ENCODE results near the gene ARF4.

The ARF4 gene

GRCh38 chr3:57575966-57576626 lies 21.0 kb downstream of the ARF4 start:
- DNase-seq, result no peak

DNA sequence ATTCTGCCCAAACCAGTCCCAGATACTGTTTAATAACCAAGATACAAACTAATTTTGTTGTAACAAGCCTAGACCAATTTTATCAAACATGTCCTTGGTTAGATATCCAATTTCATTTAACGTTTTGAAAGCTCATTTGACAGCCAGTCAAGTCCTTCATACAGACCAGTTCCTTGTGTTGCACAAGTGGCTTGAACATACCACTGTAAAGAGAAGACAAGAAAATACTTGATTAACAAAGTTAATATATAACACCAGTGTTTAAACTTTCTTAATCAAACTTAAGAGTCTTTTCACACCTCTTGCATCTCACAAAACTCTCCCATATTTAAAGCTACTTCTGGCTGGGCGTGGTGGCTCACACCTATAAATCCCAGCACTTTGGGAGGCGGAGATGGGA lies 25.0 kb downstream of the ARF4 start:
- DNase-seq, result no peak

DNA sequence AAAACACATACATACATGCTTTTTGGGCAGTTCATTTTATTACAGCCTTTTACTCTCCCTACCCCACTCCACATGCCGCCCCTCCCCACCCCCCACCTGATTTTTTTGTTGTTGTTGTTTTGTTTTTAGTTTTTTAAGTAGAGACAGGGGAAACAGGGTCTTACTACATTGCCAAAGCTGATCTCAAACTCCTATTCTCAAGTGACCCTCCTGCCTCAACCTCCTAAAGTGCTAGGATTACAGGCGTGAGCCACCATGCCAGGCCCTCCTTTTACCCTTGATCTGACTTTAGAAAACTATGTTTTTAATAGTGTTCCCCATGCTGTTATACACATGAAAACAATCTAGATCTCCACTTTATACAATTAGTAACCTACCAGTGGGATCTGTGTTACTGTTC lies 26.3 kb downstream of the ARF4 start:
- DNase-seq, result no peak

- no peak for DNase-seq
These were observed 27.2 kb downstream of the ARF4 start for GRCh38 chr3:57569859-57570450.

DNA sequence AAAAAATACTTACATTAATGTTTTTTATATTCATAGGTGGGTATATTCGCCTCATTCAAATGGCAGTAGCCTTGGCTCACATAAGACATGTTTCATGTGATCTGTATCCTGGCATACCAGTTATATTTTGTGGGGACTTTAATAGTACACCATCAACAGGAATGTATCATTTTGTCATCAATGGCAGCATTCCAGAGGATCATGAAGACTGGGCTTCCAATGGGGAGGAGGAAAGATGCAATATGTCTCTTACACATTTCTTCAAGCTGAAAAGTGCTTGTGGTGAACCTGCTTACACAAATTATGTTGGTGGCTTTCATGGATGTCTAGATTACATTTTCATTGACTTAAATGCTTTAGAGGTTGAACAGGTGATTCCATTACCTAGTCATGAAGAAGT lies 37.6 kb downstream of the ARF4 start:
- DNase-seq, result peak; percentile 63

GRCh38 chr3:57557085-57557537 lies 40.0 kb downstream of the ARF4 start:
- DNase-seq, result peak; percentile 39

GRCh38 chr3:57556459-57557084 lies 40.6 kb downstream of the ARF4 start:
- DNase-seq, result peak; percentile 17

DNA sequence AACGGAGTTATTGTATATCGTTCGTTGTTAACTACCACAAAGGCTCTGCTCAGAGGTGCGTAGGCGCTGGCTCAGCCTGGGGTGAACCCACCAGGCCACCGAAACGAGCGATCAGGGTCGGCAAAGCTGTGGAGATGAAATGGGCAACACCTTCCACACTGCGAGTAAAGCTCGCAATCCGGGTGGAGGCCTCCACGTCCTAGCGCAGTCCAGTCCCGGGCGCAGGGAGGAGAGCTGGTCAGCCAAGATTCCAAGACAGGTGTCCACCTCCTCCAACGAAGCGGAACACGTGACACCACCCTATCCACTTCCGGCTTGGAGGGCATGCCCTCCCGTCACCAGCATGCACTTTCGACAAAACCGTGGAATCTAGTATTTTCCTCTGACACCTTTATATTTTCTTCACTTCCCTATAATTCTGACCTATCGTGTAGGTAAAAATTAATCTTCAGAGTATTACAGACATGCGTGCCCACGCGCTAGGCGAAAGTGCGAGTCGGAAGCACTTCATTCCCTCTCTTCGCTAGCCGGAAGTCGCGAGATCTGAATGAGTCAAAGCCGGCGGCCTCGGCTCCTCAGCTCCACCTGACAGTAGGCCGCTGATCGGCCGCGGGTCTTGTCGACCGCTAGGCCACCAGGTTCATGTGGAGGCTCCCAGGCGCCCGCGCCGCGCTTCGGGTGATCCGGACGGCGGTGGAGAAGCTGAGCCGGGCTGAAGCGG lies 41.2 kb downstream of the ARF4 start, which contains the start of gene PDE12:
Gene PDE12 (plus strand): TSS at position 537 of the 721 bp plus-strand sequence. CDS start 106 bp downstream, at position 643.
- peak; percentile 93 for DNase-seq

GRCh38 chr3:57555306-57555705 lies 41.8 kb downstream of the ARF4 start:
- no peak for DNase-seq

DNA sequence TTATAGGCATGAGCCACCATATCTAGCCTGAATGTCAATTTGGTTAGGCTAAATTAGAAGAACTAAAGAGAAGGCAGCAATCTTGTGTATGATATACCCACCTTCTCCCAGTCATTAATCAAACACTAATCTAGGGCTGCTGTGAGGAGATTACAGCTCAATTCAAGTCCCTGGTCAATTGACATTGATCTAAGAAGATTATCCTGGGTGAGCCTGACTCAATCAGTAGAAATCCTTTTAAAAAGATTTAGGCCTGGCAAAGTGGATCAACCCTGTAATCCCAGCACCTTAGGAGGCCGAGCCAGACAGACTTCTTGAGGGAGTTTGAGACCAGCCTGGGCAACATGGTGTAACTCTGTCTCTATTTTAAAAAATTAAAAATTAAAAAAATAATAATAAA lies 50.5 kb downstream of the ARF4 start:
- no peak for DNase-seq

- no peak for DNase-seq
These were observed 51.4 kb downstream of the ARF4 start for GRCh38 chr3:57545636-57546268.

GRCh38 chr3:57544181-57545125 lies 52.7 kb downstream of the ARF4 start, which contains the start of gene DNAH12:
Gene DNAH12, minus strand, starts transcription at chr3:57544344. Its CDS starts 1,474 bp downstream, at chr3:57542870.
- peak; percentile 34 for DNase-seq

- no peak for DNase-seq
These were observed 58.7 kb downstream of the ARF4 start for GRCh38 chr3:57538465-57538864.

- DNase-seq, result no peak
These were observed 67.0 kb downstream of the ARF4 start for GRCh38 chr3:57530071-57530608.

Measured in fibroblast of skin of right biceps (primary cell).